ENCODE data around the gene B3GALT5.
"Not testable (repeated sequence)": the region's sequence is repeated elsewhere in the genome, so short reads cannot be mapped to it uniquely, and the experiment has no call there.

Gene B3GALT5

GRCh38 chr21:39612233-39613040 is at the start of gene B3GALT5:
Gene B3GALT5, plus strand, starts transcription at chr21:39612940. Its CDS starts 47,620 bp downstream, at chr21:39660560.
- DNase-seq = no peak

- no peak for DNase-seq
These were observed 48.5 kb upstream of the B3GALT5 start for GRCh38 chr21:39564200-39564599.

GRCh38 chr21:39567180-39567972 is 45.4 kb upstream of the B3GALT5 start:
- no peak for DNase-seq

- no peak for DNase-seq
These were observed 44.4 kb upstream of the B3GALT5 start for GRCh38 chr21:39568361-39568760.

- DNase-seq = no peak
These were observed 37.0 kb upstream of the B3GALT5 start for GRCh38 chr21:39575775-39576174.

- DNase-seq = no peak
These were observed 36.1 kb upstream of the B3GALT5 start for GRCh38 chr21:39576518-39577128.

- no peak for DNase-seq
These were observed 32.9 kb upstream of the B3GALT5 start for GRCh38 chr21:39579734-39580332.

GRCh38 chr21:39580744-39581143 is 32.0 kb upstream of the B3GALT5 start:
- no peak for DNase-seq

- DNase-seq = no peak
These were observed 31.3 kb upstream of the B3GALT5 start for GRCh38 chr21:39581414-39581813.

GRCh38 chr21:39582749-39583148 is 30.0 kb upstream of the B3GALT5 start:
- no peak for DNase-seq

GRCh38 chr21:39583586-39583985 is 29.2 kb upstream of the B3GALT5 start:
- not testable (repeated sequence) for DNase-seq

- DNase-seq = no peak
These were observed 25.4 kb upstream of the B3GALT5 start for GRCh38 chr21:39587376-39587775.

- DNase-seq = no peak
These were observed 23.9 kb upstream of the B3GALT5 start for GRCh38 chr21:39588884-39589283.

- no peak for DNase-seq
These were observed 19.2 kb upstream of the B3GALT5 start for GRCh38 chr21:39593522-39593921.

GRCh38 chr21:39595465-39595864 is 17.3 kb upstream of the B3GALT5 start:
- no peak for DNase-seq

GRCh38 chr21:39597595-39597994 is 15.1 kb upstream of the B3GALT5 start:
- DNase-seq = no peak

GRCh38 chr21:39599191-39599970 is 13.4 kb upstream of the B3GALT5 start:
- DNase-seq = no peak

- DNase-seq = no peak
These were observed 11.4 kb upstream of the B3GALT5 start for GRCh38 chr21:39601187-39601928.

- DNase-seq = no peak
These were observed 10.6 kb upstream of the B3GALT5 start for GRCh38 chr21:39602076-39602689.

- DNase-seq = no peak
These were observed 9.9 kb upstream of the B3GALT5 start for GRCh38 chr21:39602793-39603192.

GRCh38 chr21:39604951-39605350 is 7.8 kb upstream of the B3GALT5 start:
- no peak for DNase-seq
